Measurements from ENCODE around the gene RMRP. TPM values are rescaled to one million over a fixed set of nuclear protein-coding genes. Genes with fewer than 3 reads are reported as not detected.

RMRP gene
- total RNA-seq, 1 experiment from 2014 or later = 10,171 TPM

GRCh38 chr9:35667939-35668338 lies 10.1 kb upstream of the RMRP start:
- no peak for DNase-seq (ENCODE audit: extremely low read depth, low read depth)

- DNase-seq (ENCODE audit: extremely low read depth, low read depth) = no peak
Measured at GRCh38 chr9:35666549-35666948, 8.7 kb upstream of the RMRP start.

DNA sequence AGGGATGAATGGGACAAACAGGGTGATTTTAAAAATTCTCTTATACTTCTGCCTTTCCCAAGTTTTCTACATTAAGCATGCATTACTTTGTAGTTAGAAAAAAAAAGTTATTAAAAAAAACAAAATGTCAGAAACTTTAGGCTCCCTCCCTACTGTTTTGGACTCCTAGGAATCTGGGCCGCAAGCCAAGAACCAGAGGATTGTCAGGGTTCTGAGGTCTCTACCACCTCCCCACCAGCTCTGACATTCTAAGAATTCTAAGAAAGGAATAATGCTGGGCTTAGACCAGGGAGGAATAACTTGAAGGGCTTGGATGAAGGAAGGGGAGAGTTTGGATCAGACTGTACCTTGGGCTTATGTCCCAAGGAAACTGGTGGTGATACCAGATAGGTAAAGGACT lies 8.2 kb upstream of the RMRP start:
- DNase-seq (ENCODE audit: extremely low read depth, low read depth) = no peak

DNA sequence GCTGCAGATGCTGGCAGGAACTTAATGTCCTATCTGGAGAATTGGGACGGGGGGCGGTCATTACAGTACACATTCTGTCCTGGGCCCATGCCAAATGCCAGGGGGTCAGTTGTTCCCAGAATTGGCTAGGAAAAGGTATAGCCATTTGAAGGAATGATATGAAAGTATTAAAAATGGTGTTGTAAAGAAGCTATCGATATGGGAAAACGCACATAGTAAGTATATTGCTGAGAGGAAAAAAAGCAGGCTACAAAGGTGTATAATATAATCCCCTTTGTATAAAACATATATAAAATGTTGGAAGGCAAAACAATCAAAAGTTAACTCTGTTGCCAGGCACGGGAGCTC lies 7.6 kb upstream of the RMRP start:
- DNase-seq (ENCODE audit: extremely low read depth, low read depth) = no peak

DNA sequence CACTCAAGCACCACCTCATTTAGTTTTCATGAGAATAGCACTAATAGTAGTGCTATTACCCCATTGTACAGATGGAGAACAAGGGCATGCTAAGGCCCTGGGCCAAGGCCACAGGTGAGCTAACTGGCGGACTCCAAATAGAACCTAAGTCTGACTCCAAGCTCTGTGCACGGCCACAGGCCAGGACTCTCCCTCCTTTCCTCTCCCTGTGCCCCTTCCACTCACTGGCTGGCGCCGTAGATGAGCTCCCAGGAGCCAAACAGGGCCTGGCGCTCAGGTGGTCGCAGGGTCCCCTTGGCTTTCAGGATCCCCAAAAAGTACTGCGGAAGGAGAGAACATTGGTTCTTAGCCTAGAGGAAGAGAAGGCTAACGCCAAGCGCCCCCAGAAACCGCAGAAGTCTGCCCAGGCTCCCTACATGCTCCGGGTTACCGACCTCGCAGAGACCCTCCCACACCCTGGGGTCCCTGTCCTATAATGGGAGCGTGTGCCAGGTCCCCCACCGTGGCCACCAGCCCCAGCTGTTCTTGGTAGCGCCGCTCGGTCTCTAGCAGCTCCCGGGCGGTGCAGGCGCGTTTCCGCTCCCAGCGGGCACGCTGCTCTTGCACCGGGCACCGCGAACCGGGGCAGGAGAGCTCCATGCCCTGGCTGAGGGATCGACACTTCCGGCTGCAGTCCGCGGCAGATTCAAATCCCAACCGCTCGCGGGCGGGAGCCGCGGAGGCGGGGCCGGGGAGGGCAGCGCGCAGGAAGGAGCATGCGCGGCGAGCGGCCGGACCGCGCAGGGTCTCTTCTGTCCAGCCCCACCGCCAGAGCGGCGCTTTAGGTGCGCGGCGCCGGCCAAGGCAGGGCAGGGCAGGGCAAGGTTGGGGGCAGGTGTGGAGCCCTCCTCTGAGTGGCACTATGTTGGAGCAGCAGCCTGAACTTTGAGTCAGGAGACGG lies 7.0 kb upstream of the RMRP start, which contains the start of gene ARHGEF39:
TSS of gene ARHGEF39 (minus strand) at position 665 of the 940 bp plus-strand sequence. CDS start at position 639, 26 bp downstream.
- peak; percentile 76 for DNase-seq (ENCODE audit: extremely low read depth, low read depth)

- DNase-seq (ENCODE audit: extremely low read depth, low read depth) = no peak
Measured at GRCh38 chr9:35662437-35662836, 4.6 kb upstream of the RMRP start.

DNA sequence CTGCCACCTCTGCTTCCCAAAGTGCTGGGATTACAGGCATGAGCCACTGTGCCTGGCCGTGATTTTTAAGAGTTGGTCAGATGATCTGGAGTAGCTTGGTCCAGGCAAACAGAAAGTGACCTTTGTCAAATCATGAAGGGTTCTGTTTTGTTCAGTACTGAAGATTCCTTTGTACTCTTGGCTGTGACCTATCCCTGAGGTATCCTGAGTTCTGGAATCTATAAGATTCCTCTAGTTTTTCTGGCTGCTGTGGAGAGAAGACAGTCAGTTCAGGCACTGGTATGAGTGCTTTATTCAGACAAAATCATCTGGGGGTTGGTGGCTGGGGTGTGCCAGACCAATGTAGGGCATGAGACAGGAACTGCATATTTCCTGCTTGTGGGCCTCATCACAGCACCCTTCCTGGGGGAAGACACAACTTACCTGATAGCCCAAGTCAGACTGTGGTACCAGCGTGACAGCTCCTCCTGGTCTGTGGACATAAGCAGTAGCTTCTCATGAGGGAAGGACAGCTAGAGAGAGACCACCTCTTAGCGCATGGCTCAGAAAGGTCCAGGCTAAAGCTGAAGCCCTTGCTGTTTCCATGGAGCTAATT lies 4.0 kb upstream of the RMRP start:
- no peak for DNase-seq (ENCODE audit: extremely low read depth, low read depth)

DNA sequence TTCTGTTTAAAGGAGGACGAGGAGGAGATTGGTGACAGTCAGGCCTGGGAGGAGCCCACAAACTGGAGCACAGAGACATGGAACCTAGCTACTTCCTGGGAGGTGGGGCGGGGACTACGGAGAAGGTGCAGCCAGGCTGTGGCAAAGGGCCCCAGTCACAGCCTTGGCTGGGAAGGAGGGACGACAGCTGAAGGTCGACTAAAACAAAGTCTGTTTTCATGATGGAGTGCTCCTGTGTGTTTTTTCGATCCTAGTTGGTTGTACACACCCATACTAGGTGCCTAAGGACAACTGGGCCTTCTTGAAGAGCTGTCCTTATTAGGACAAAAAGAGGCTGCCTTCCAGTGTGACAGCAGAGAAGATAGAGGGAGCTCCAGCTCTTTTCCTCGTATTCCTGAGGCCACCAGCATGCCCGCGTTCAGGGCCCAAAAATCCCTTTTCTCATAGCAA lies 3.2 kb upstream of the RMRP start:
- no peak for DNase-seq (ENCODE audit: extremely low read depth, low read depth)

DNA sequence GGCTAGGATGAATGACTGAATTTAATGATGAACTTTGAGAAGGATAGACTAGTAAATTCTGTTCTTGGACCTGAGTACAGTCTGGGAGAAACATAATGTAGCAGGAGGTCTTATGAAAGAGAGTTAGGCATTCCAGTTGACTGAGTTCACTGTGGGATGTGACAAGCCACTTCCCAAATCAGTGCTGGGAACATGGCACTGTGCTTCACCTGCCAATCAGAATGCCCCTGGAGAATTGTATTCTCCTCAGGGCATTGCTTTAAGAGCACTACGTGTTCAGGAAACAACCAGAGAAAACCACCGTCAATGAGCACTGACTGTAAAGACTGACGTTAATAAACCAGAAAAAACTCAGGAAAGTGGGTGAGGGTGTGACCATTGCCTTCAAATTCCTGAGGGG lies 1.5 kb upstream of the RMRP start:
- DNase-seq (ENCODE audit: extremely low read depth, low read depth) = no peak

DNA sequence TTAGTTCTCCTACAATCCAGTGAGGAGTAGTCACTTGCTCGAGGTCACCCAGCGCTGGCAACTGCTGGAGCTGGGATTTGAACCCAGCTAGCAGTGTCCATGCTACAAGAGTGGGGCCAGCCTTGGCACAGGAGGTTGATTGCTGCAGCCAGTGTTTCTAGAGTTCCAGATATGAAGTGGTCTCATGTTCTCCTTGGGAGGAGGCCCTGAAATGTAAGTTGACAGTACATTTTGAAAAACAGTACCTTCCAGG lies 1.1 kb upstream of the RMRP start:
- no peak for DNase-seq (ENCODE audit: extremely low read depth, low read depth)

DNA sequence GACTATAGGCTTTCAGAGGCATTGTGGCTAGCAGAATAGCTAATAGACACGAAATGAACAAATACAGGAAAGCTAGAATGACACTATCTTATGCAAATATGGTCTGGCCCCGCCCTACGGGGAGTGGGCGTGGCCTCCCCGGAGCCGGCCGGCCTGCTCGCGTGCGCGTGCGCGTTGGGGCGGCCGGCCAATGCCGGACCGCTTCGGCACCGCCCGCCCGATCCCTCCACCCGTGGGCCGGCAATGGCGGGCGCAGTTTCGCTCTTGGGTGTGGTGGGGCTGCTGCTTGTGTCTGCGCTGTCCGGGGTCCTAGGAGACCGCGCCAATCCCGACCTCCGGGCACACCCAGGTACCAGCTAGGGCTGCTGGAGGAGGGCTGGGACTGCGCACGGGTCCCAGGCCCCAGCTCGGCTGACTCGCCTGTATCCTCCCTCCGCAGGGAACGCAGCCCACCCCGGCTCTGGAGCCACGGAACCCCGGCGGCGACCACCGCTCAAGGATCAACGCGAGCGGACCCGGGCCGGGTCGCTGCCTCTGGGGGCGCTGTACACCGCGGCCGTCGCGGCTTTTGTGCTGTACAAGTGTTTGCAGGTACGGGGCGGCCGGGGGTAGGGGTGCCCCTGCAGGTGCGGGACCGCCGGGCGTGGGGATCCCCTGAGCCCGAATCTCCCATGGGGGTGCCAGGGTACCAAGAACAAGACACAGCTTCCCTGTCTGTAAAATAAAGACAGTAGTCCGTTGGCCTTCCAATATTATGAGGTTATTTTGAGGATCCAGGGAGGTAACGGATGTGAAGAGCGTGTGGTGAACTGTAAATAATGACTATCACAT lies 533 bp upstream of the RMRP start, which contains the start of gene CCDC107:
TSS of gene CCDC107 (plus strand) at position 156 of the 831 bp plus-strand sequence. CDS start at position 244, 88 bp downstream.
- peak; percentile 72 for DNase-seq (ENCODE audit: extremely low read depth, low read depth)

DNA sequence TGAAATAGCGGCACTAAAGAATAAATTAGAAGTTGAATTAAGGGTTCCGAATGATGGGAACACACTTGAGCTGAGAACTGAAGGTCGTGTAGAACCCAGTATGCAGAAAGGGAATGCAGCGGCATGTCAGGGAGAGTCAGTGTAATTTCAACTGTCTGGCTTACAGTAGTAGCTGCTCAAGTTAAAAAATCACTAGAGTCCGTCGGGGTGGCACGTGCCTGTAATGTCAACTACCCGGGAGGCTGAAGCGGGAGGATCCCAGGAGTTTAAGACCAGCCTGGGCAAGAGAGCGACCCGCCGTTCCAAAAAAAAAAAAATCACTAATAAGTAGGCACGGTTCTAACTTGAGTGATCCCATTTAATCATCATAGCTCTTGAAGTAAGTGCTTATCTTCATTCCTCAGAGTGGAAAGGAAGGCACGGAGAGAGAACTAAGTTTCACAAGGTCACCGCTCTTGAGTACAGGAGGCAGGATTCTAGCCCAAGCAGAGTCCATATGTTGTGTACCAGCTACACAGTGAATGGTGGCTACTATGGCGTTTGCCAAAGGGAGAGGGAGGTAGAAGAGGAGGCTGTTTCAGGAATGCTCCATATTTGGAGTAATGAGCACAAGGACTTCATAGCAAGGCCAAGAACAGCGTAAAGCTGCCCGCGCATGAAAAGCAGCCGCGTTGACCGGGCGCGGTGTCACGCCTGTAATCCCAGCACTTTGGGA lies 831 bp downstream of the RMRP start:
- DNase-seq (ENCODE audit: extremely low read depth, low read depth) = no peak

DNA sequence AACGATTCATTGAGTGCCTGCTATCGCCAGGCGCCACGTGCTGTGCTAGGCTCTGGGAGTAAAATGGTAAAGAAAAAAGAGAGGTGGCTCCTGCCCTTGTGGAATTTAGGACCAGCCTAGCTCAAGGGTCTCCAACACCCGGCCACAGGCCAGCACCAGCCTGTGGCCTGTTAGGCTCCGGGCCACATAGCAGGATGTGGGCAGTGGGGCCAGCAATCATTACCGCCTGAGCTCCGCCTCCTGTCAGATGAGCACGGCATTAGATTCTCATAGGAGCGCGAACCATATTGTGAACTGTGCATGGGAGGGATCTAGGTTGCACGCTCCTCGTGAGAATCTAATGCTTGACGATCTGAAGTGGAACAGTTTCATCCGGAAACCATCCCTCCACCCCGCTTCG lies 1.5 kb downstream of the RMRP start:
- DNase-seq (ENCODE audit: extremely low read depth, low read depth) = no peak

DNA sequence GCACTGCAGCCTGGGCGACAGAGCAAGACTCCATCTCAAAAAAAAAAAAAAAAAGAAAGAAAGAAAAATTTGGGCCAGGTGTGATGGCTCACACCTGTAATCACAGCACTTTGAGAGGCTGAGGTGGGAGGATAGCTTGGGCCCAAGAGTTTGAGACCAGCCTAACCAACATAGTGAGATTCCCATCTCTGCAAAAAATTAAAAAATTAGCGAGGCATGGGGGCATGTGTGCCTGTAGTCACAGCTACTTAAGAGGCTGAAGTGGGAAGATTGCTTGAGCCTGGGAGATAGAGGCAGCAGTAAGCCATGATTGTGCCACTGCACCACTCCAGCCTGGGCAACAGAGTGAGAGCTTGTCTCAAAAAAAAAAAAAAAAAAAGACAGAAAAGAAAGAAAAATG lies 4.2 kb downstream of the RMRP start:
- DNase-seq (ENCODE audit: extremely low read depth, low read depth) = no peak

DNA sequence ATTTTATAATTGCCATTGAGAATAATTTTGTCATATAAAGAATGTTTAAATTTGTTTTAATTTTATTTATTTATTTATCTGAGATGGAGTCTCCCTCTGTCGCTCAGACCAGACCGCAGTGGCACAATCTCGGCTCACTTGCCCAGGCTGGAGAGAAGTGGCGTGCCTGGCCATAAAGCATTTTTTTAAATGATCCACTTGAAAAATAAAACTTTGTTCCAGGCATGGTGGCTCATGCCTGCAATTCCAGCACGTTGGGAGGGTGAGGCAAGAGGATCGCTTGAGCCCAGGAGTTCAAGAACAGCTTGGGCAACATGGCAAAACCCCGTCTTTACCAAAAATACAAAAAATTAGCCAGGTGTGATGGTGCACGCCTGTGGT lies 5.0 kb downstream of the RMRP start:
- no peak for DNase-seq (ENCODE audit: extremely low read depth, low read depth)

DNA sequence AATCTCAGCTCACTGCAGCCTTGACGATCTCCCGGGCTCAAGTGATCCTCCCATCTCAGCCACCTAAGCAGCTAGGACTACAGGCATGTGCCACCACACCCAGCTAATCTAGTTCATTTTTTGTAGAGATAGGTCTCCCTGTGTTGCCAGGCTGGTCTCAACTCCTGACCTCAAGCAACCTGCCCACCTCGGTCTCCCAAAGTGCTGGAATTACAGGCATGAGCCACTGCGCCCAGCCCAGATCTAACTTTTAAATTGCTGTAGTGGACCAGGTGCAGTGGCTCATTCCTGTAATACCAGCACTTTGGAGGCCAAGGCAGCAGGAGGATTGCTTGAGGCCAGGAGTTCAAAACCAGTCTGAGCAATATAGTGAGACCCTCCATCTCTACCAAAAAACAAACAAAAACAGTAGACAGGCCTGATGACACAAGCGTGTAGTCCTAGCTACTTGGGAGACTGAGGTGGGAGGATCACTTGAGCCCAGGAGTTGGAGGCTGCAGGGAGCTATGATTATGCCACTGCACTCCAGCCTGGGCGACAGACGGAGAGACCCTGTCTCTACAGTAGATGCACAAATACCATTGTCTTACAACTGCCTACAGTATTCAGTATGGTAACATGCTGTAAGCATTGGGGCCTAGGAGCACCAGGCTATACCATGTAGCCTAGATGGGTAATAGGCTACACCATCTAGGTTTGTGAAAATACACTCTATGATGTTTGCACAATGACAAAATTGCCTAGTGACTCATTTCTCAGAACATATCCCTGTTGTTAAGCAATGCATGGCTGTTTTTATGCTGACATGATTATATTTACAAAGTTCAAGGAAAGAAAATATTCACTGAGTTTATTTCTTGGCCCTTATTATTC lies 5.6 kb downstream of the RMRP start:
- no peak for DNase-seq (ENCODE audit: extremely low read depth, low read depth)

- DNase-seq (ENCODE audit: extremely low read depth, low read depth) = no peak
Measured at GRCh38 chr9:35650341-35651158, 7.3 kb downstream of the RMRP start, which contains the start of gene SIT1. SIT1 (minus strand) TSS chr9:35650931; CDS start chr9:35650853, 78 bp downstream.

DNA sequence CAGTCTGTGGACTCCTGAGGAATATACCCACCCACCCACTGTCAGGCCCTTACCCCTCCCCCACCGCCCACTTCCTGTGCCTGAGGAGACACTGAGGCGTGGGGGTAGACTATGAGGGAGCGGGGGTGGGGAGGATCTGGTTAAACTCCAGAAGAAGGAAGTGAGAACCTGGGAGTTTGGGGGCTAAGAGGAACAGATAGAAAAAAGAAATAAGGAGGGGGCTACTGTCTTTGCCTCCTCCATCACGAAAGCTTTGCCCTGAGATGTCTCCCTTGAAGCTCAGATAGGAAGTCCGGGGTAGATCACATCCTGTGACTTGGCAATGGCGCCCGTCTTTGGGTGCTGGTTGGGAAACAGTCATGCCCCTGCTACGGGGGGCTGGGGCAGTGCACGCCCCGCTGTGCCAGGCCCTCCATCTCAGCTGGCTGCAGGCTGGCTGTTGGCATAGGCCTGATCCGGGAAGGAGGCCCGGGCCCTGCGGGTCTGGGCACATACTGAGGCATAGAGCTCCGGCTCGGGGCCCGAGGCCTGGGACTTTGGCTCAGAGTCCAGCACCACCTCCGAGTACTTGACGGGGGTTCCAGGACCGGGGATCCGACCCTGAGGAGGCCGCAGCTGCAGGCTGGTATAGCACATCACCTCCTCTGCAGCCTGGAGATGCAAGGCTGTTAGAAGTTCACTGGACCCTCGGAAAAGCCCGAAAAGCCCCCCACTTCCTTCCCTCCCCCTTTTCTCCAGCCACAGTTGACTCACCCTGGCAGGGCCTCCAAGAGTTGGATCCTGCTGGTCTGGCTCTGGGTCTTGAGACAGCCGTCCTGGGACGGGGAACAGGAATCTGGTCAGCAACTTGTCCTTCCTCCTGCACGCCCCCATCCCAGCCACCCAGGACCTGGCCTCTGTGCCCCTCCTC lies 8.1 kb downstream of the RMRP start:
- DNase-seq (ENCODE audit: extremely low read depth, low read depth) = no peak

All from NCI-H460 (cell line).